ENCODE measurements around the gene FGA.

DNA sequence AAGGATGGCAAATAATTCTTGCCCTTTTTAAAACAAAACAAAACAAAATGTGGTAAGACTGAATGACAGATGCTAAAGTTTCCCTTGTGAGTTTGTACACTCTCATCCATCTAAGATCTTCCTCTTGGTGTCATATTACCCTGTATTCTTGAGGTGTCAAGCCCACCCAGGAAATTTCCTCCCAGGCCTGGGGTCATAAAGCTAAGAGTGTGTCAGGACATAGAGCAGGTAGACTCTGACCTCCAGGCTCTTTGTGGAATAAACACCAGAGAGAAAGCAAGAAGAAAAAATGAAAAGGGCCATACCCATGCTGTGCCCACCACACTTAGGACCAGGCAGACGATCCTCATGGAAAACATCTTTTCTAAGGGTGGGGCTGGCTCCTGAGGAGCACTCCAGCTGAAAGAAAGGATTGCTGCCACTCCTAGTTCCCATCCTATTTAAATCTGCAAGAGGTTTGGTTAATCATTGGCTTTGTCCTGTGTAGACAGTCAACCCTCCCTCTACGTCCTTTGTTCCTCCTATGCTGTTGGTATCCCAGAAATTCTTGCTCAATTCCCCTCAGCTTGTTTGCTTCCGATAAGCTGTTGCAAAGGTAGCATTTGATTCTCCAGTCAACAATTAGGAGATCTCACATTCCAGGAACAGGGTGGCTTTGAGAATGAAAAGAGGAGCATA lies at the start of gene FGA:
- TF ChIP-seq CTCF (IDR thresholded peaks at IDR 0.05): no peak
- no peak for TF ChIP-seq EZH2 (IDR thresholded peaks at IDR 0.05)
- TF ChIP-seq EZH2phosphoT487 (IDR thresholded peaks at IDR 0.05): no peak
